SK-N-SH (cell line): ENCODE data around the gene NTRK3. TPM values are rescaled to one million over a fixed set of nuclear protein-coding genes. Genes with fewer than 3 reads are reported as not detected.

Experiments used
- CTCF ChIA-PET: fragments of 300-600, 350-600 bp; formaldehyde crosslinking; extraction: SDS; loops from one replicate; lab custom pipeline; 2021; lab: Yijun Ruan, JAX
- POLR2A ChIA-PET: fragments of 350-600 bp; sonication (Branson Sonifier 250); formaldehyde crosslinking; extraction: SDS; loops from one replicate; lab custom pipeline; 2020; ENCODE audit warnings: antibody characterized with exemption, inconsistent platforms; lab: Yijun Ruan, JAX
- DNase-seq: peaks from one replicate; pipeline ENCODE4 v3.0.0; 2012
- H2AFZ ChIP-seq: fragments of 200-600 bp; sonication (generic); 2 replicates; pipeline ENCODE4 v1.8.1; 2016; ENCODE audit warnings: antibody characterized with exemption, mild to moderate bottlenecking, low read depth
- H3F3A ChIP-seq: fragments of 200-600 bp; sonication (generic); replicated peaks from 2 replicates; pipeline ENCODE3; 2016; ENCODE audit warnings: antibody characterized with exemption, mild to moderate bottlenecking; ENCODE audit not compliant: insufficient read depth
- H3K27ac ChIP-seq, 2 experiments: fragments of 200-500 bp in 1 of 2; fragments of 200-600 bp in 1 of 2; sonication (Bioruptor generic) in 1 of 2; sonication (generic), shearing (Covaris generic) in 1 of 2; 2 replicates each; pipeline versions ENCODE4 v1.5.1 to v1.6.1; 2014 to 2016; ENCODE audit warnings: low read depth in 2 of 2, inconsistent platforms in 1 of 2, low read length in 1 of 2, mild to moderate bottlenecking in 1 of 2, mixed read lengths in 1 of 2
- H3K27me3 ChIP-seq: fragments of 200-600 bp; sonication (generic), shearing (Covaris generic); 2 replicates; pipeline ENCODE4 v1.6.1; 2016; ENCODE audit warnings: mixed run types; ENCODE audit not compliant: insufficient read depth
- H3K36me3 ChIP-seq, 2 experiments: fragments of 200-500 bp in 1 of 2; fragments of 200-600 bp in 1 of 2; sonication (Bioruptor generic) in 1 of 2; sonication (generic) in 1 of 2; replicated peaks in 1 of 2; 2 replicates each; pipeline versions ENCODE3 to v1.5.1; 2014 to 2016; ENCODE audit warnings: low read length in 1 of 2, mild to moderate bottlenecking in 1 of 2; ENCODE audit not compliant: insufficient read depth in 2 of 2, control insufficient read depth in 1 of 2
- H3K4me1 ChIP-seq, 2 experiments: fragments of 200-500 bp in 1 of 2; fragments of 200-600 bp in 1 of 2; sonication (Bioruptor generic) in 1 of 2; sonication (generic), shearing (Covaris generic) in 1 of 2; 2 replicates each; pipeline versions ENCODE4 v1.5.1 to v1.6.1; 2014 to 2016; ENCODE audit warnings: low read depth in 1 of 2, low read length in 1 of 2, mixed run types in 1 of 2; ENCODE audit not compliant: insufficient read depth in 2 of 2, control insufficient read depth in 1 of 2
- H3K4me2 ChIP-seq: fragments of 200-600 bp; sonication (generic), shearing (Covaris generic); 2 replicates; pipeline ENCODE4 v1.6.1; 2017; ENCODE audit warnings: mixed run types
- H3K4me3 ChIP-seq, 2 experiments: fragments of 200-500 bp in 1 of 2; fragments of 200-600 bp in 1 of 2; sonication (Bioruptor generic) in 1 of 2; sonication (generic), shearing (Covaris generic) in 1 of 2; 2 replicates each; pipeline versions ENCODE4 v1.5.1 to v1.8.1; 2014 to 2016; ENCODE audit warnings: low read depth in 2 of 2, inconsistent platforms in 1 of 2, low read length in 1 of 2, mild to moderate bottlenecking in 1 of 2, mixed read lengths in 1 of 2, moderate library complexity in 1 of 2
- H3K79me2 ChIP-seq: fragments of 200-600 bp; sonication (generic); 2 replicates; pipeline ENCODE4 v1.8.1; 2017; ENCODE audit warnings: mild to moderate bottlenecking; ENCODE audit not compliant: insufficient read depth
- H3K9ac ChIP-seq: fragments of 200-600 bp; sonication (generic); 2 replicates; pipeline ENCODE4 v1.6.1; 2017; ENCODE audit warnings: mixed run types
- H3K9me2 ChIP-seq: fragments of 200-600 bp; sonication (generic); 2 replicates; pipeline ENCODE4 v1.6.1; 2017; ENCODE audit warnings: mixed run types
- H3K9me3 ChIP-seq: fragments of 200-600 bp; sonication (generic); 2 replicates; pipeline ENCODE4 v1.6.1; 2017; ENCODE audit warnings: mixed run types, mild to moderate bottlenecking, moderate library complexity
- H4K20me1 ChIP-seq: fragments of 200-600 bp; sonication (generic); 2 replicates; pipeline ENCODE4 v1.6.1; 2017; ENCODE audit warnings: mild to moderate bottlenecking, mixed run types; ENCODE audit not compliant: insufficient read depth
- CHD2 ChIP-seq: fragments of 150-350 bp; IDR thresholded peaks from 2 replicates; pipeline ENCODE4 v1.6.1; 2018; ENCODE audit warnings: low read length; ENCODE audit not compliant: partially characterized antibody
- ELF1 ChIP-seq: IDR thresholded peaks from 2 replicates; pipeline ENCODE4 v1.4.0; 2012
- EP300 ChIP-seq, 2 experiments: IDR thresholded peaks; 2 replicates each; pipeline versions ENCODE4 v1.4.0 to v1.6.1; 2012; ENCODE audit warnings: borderline replicate concordance in 1 of 2, low read depth in 1 of 2, low read length in 1 of 2
- EZH2phosphoT487 ChIP-seq: fragments of 200-600 bp; sonication (generic); IDR thresholded peaks from 2 replicates; pipeline ENCODE4 v1.6.1; 2017; ENCODE audit warnings: low read depth, mixed run types, mild to moderate bottlenecking, antibody characterized with exemption, moderate library complexity, borderline replicate concordance
- FOSL2 ChIP-seq: IDR thresholded peaks from 2 replicates; pipeline ENCODE4 v1.4.0; 2012; ENCODE audit warnings: low read depth, mild to moderate bottlenecking, moderate library complexity, borderline replicate concordance
- FOXJ3 ChIP-seq: sonication (generic); formaldehyde crosslinking; IDR thresholded peaks from 2 replicates; pipeline ENCODE4 v1.5.1; 2020; ENCODE audit warnings: mild to moderate bottlenecking, missing genetic modification reagents
- GABPA ChIP-seq: IDR thresholded peaks from 2 replicates; pipeline ENCODE4 v1.4.0; 2012; ENCODE audit warnings: low read depth, mild to moderate bottlenecking
- GATA2 ChIP-seq: sonication (generic); formaldehyde crosslinking; IDR thresholded peaks from 2 replicates; pipeline ENCODE4 v1.5.0; 2020; ENCODE audit warnings: mild to moderate bottlenecking, missing genetic modification reagents
- JUND ChIP-seq: IDR thresholded peaks from 2 replicates; pipeline ENCODE4 v1.4.0; 2012
- MEF2A ChIP-seq: IDR thresholded peaks from 2 replicates; pipeline ENCODE4 v1.4.0; 2012; ENCODE audit warnings: low read depth, borderline replicate concordance
- MXI1 ChIP-seq: IDR thresholded peaks from 2 replicates; pipeline ENCODE4 v1.6.1; 2012; ENCODE audit warnings: mild to moderate bottlenecking, low read depth, low read length, improper control_type of control experiment
- NFIC ChIP-seq: IDR thresholded peaks from 2 replicates; pipeline ENCODE4 v1.4.0; 2012; ENCODE audit warnings: borderline replicate concordance
- POLR2AphosphoS5 ChIP-seq: IDR thresholded peaks from 2 replicates; pipeline ENCODE4 v1.6.1; 2012; ENCODE audit warnings: low read depth, low read length
- REST ChIP-seq: IDR thresholded peaks from 2 replicates; pipeline ENCODE4 v1.6.1; 2012; ENCODE audit warnings: mild to moderate bottlenecking, low read depth, low read length, moderate library complexity
- SMC3 ChIP-seq: IDR thresholded peaks from 2 replicates; pipeline ENCODE4 v1.6.1; 2012; ENCODE audit warnings: low read depth, low read length, improper control_type of control experiment
- TAF1 ChIP-seq: IDR thresholded peaks from 2 replicates; pipeline ENCODE4 v1.6.1; 2012; ENCODE audit warnings: low read depth, mild to moderate bottlenecking, low read length, moderate library complexity, borderline replicate concordance
- WGBS: methylation state at CpG from one replicate; pipeline ENCODE4 v1.1.6; 2017; ENCODE audit warnings: low lambda C conversion rate; 5-methylcytosine and 5-hydroxymethylcytosine counted together
- polyA plus RNA-seq, 3 experiments: library from polyadenylated mRNA; depleted of rRNA; stranded (reverse); fragments of >200 nt; gene quantifications; 2 replicates each; pipeline ENCODE4 v1.2.3, GENCODE V29; 2012
- TF ChIP-seq, protein P1 (sequence below): fragments of 200-600 bp; sonication (generic); IDR thresholded peaks from 2 replicates; pipeline ENCODE4 v1.6.1; 2017; ENCODE audit warnings: antibody characterized with exemption, mild to moderate bottlenecking, moderate library complexity
- TF ChIP-seq, protein P2 (sequence below): IDR thresholded peaks from 2 replicates; pipeline ENCODE4 v1.4.0; 2012; ENCODE audit warnings: low read depth, borderline replicate concordance
- TF ChIP-seq, protein P3 (sequence below): IDR thresholded peaks from 2 replicates; pipeline ENCODE4 v1.4.0; 2012; ENCODE audit warnings: low read depth
- TF ChIP-seq, protein P4 (sequence below): fragments of 150-350 bp; IDR thresholded peaks from 2 replicates; pipeline ENCODE4 v1.6.1; 2016; ENCODE audit warnings: mild to moderate bottlenecking, low read depth, low read length

The NTRK3 gene
- polyA plus RNA-seq, 1 of the 3 experiments (the other 2 are of a cell fraction): 2.6 TPM

DNA sequence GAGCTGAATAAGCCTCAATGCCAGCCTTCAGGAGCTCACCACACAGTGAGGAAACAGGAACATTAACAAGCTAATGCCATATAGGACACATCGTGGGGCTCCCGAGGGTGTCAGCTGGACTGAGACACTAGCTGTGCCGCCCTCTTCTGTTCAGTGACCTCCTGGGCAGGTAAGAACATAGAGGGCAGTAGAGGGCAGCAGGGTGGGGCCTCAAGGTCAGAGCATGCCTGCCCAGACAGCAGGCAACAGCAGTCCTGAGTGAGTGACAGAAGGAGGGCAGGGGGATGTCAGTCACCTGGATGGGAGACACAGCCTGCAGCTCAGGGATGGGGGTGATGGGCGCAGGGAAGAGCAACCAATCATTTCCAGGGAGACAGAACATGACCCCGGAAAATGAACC, 15.5 kb downstream of the NTRK3 start (continued):
- TF ChIP-seq REST: no peak
- TF ChIP-seq FOSL2: no peak
- TF ChIP-seq ELF1: no peak
- TF ChIP-seq EZH2phosphoT487: no peak
- no peak for TF ChIP-seq FOXJ3 (CRISPR knock-in tag)
- TF ChIP-seq, protein P1, sequence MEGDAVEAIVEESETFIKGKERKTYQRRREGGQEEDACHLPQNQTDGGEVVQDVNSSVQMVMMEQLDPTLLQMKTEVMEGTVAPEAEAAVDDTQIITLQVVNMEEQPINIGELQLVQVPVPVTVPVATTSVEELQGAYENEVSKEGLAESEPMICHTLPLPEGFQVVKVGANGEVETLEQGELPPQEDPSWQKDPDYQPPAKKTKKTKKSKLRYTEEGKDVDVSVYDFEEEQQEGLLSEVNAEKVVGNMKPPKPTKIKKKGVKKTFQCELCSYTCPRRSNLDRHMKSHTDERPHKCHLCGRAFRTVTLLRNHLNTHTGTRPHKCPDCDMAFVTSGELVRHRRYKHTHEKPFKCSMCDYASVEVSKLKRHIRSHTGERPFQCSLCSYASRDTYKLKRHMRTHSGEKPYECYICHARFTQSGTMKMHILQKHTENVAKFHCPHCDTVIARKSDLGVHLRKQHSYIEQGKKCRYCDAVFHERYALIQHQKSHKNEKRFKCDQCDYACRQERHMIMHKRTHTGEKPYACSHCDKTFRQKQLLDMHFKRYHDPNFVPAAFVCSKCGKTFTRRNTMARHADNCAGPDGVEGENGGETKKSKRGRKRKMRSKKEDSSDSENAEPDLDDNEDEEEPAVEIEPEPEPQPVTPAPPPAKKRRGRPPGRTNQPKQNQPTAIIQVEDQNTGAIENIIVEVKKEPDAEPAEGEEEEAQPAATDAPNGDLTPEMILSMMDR: no peak

GRCh38 chr15:88239594-88239993, 16.9 kb downstream of the NTRK3 start:
- Histone ChIP-seq H3K36me3 (no peaks in the 10 kb centered on the region), H3K27ac (no peak overlapping the region), H3K27me3 (no peaks in the 10 kb centered on the region), H3K9me2 (no peaks in the 10 kb centered on the region), H3K4me3 (no peak overlapping the region), H3F3A (no peaks in the 10 kb centered on the region), H3K79me2 (no peaks in the 10 kb centered on the region), H4K20me1 (no peaks in the 10 kb centered on the region), H3K9ac (no peak overlapping the region), H3K4me1 (no peaks in the 10 kb centered on the region), H3K4me2 (no peak overlapping the region), H3K9me3 (no peaks in the 10 kb centered on the region), H2AFZ (no peak overlapping the region)
- CTCF ChIA-PET: no interaction called here
- no peak for DNase-seq
- POLR2A ChIA-PET: no interaction called here
- WGBS: 73% methylated on average over 9 of the region's 9 CpGs
- TF ChIP-seq POLR2AphosphoS5 (no peak), FOSL2 (no peak), JUND (no peak), GABPA (no peak), TAF1 (no peak), SMC3 (no peak), EP300 (IDR thresholded peaks at IDR 0.05; ENCODE audit: borderline replicate concordance in 1 of 2, low read depth in 1 of 2, low read length in 1 of 2) (no peak), ELF1 (no peak), NFIC (no peak), MEF2A (no peak), MXI1 (no peak), FOXJ3 (CRISPR knock-in tag) (no peak), CHD2 (no peak), GATA2 (no peak)
- TF ChIP-seq, protein P1: no peak
- TF ChIP-seq, protein P2, sequence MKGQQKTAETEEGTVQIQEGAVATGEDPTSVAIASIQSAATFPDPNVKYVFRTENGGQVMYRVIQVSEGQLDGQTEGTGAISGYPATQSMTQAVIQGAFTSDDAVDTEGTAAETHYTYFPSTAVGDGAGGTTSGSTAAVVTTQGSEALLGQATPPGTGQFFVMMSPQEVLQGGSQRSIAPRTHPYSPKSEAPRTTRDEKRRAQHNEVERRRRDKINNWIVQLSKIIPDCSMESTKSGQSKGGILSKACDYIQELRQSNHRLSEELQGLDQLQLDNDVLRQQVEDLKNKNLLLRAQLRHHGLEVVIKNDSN: no peak
- TF ChIP-seq, protein P3, sequence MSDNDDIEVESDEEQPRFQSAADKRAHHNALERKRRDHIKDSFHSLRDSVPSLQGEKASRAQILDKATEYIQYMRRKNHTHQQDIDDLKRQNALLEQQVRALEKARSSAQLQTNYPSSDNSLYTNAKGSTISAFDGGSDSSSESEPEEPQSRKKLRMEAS: no peak
- TF ChIP-seq, protein P4, sequence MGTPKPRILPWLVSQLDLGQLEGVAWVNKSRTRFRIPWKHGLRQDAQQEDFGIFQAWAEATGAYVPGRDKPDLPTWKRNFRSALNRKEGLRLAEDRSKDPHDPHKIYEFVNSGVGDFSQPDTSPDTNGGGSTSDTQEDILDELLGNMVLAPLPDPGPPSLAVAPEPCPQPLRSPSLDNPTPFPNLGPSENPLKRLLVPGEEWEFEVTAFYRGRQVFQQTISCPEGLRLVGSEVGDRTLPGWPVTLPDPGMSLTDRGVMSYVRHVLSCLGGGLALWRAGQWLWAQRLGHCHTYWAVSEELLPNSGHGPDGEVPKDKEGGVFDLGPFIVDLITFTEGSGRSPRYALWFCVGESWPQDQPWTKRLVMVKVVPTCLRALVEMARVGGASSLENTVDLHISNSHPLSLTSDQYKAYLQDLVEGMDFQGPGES: no peak
